Neural cell (in vitro differentiated cells): ENCODE measurements around the gene RAB40C. TPM values are rescaled to one million over a fixed set of nuclear protein-coding genes. Genes with fewer than 3 reads are reported as not detected.

Source experiments
- H2AFZ ChIP-seq: fragments of 200-600, 300-800 bp; sonication (generic), shearing (Covaris generic); 2 replicates; pipeline ENCODE4 v1.6.0; 2014; ENCODE audit warnings: low read depth, mild to moderate bottlenecking, antibody characterized with exemption, low read length, moderate library complexity
- H3F3A ChIP-seq: fragments of 200-600 bp; shearing (Covaris generic); 2 replicates; pipeline ENCODE4 v1.6.1; 2016; ENCODE audit warnings: mild to moderate bottlenecking, moderate library complexity, mixed read lengths, antibody characterized with exemption, low read length; ENCODE audit not compliant: insufficient read depth, poor library complexity, severe bottlenecking
- H3K27ac ChIP-seq: fragments of 200-600, 300-800 bp; sonication (generic), shearing (Covaris generic); 2 replicates; pipeline ENCODE4 v1.5.1; 2014; ENCODE audit warnings: mild to moderate bottlenecking, low read length, moderate library complexity
- H3K27me3 ChIP-seq: fragments of 300-800, 200-600 bp; sonication (generic), shearing (Covaris generic); 2 replicates; pipeline ENCODE4 v1.6.0; 2014; ENCODE audit warnings: mild to moderate bottlenecking, low read depth, low read length, moderate library complexity; ENCODE audit not compliant: insufficient read depth
- H3K36me3 ChIP-seq: fragments of 300-800, 200-600 bp; sonication (generic), shearing (Covaris generic); 2 replicates; pipeline ENCODE4 v1.5.1; 2014; ENCODE audit warnings: mild to moderate bottlenecking, antibody characterized with exemption, low read length, moderate library complexity; ENCODE audit not compliant: insufficient read depth
- H3K4me2 ChIP-seq: fragments of 300-800, 200-600 bp; sonication (generic), shearing (Covaris generic); 2 replicates; pipeline ENCODE4 v1.6.0; 2014; ENCODE audit warnings: mild to moderate bottlenecking, low read length
- H3K4me3 ChIP-seq: fragments of 300-800, 200-600 bp; sonication (generic), shearing (Covaris generic); 2 replicates; pipeline ENCODE4 v1.5.1; 2014; ENCODE audit warnings: mild to moderate bottlenecking, low read length, moderate library complexity
- H3K79me2 ChIP-seq: fragments of 200-600 bp; shearing (Covaris generic); replicated peaks from 2 replicates; pipeline ENCODE4 v1.6.0; 2014; ENCODE audit warnings: mild to moderate bottlenecking, low read length, moderate library complexity; ENCODE audit not compliant: insufficient read depth
- H3K9ac ChIP-seq: fragments of 300-800, 200-600 bp; sonication (generic), shearing (Covaris generic); 2 replicates; pipeline ENCODE4 v1.6.1; 2016; ENCODE audit warnings: mild to moderate bottlenecking, low read length, mixed read lengths
- H3K9me2 ChIP-seq: fragments of 200-600 bp; shearing (Covaris generic); 2 replicates; pipeline ENCODE4 v1.6.1; 2016; ENCODE audit warnings: mild to moderate bottlenecking, low read length, mixed read lengths; ENCODE audit not compliant: insufficient read depth
- H3K9me3 ChIP-seq: fragments of 200-600, 300-800 bp; sonication (generic), shearing (Covaris generic); 2 replicates; pipeline ENCODE4 v1.6.1; 2016; ENCODE audit warnings: mild to moderate bottlenecking, mixed run types, low read length, moderate library complexity, mixed read lengths
- H4K20me1 ChIP-seq: fragments of 200-600 bp; shearing (Covaris generic); 2 replicates; pipeline ENCODE4 v1.6.1; 2016; ENCODE audit warnings: mild to moderate bottlenecking, mixed run types; ENCODE audit not compliant: insufficient read depth
- CTCF ChIP-seq: fragments of 450-650 bp; IDR thresholded peaks from 2 replicates; pipeline ENCODE4 v1.5.1; 2014; ENCODE audit warnings: antibody characterized with exemption, mild to moderate bottlenecking, moderate library complexity; ENCODE audit not compliant: poor library complexity, severe bottlenecking
- EP300 ChIP-seq: fragments of 450-650 bp; conservative IDR thresholded peaks from 2 replicates; pipeline ENCODE4 v1.6.1; 2014; ENCODE audit warnings: antibody characterized with exemption, mild to moderate bottlenecking, moderate library complexity; ENCODE audit not compliant: poor library complexity, severe bottlenecking
- EZH2 ChIP-seq: fragments of 200-600, 300-800 bp; shearing (Covaris generic), sonication (generic); IDR thresholded peaks from 2 replicates; pipeline ENCODE4 v1.6.1; 2014; ENCODE audit warnings: antibody characterized with exemption, low read length, borderline replicate concordance, mild to moderate bottlenecking; ENCODE audit not compliant: insufficient read depth, poor library complexity, severe bottlenecking
- MXI1 ChIP-seq: fragments of 450-650 bp; conservative IDR thresholded peaks from 2 replicates; pipeline ENCODE4 v1.6.1; 2014; ENCODE audit warnings: antibody characterized with exemption, mild to moderate bottlenecking; ENCODE audit not compliant: poor library complexity, severe bottlenecking
- POLR2AphosphoS5 ChIP-seq: IDR thresholded peaks from 2 replicates; pipeline ENCODE4 v1.6.1; 2012
- RAD21 ChIP-seq: fragments of 450-650 bp; conservative IDR thresholded peaks from 2 replicates; pipeline ENCODE4 v1.6.1; 2014; ENCODE audit warnings: antibody characterized with exemption, mild to moderate bottlenecking, moderate library complexity
- REST ChIP-seq: IDR thresholded peaks from 2 replicates; pipeline ENCODE4 v1.6.1; 2012; ENCODE audit warnings: borderline replicate concordance
- SMC3 ChIP-seq: fragments of 450-650 bp; conservative IDR thresholded peaks from 2 replicates; pipeline ENCODE4 v1.6.1; 2014; ENCODE audit warnings: antibody characterized with exemption, mild to moderate bottlenecking, moderate library complexity; ENCODE audit not compliant: poor library complexity
- TAF1 ChIP-seq: IDR thresholded peaks from 2 replicates; pipeline ENCODE4 v1.6.1; 2012; ENCODE audit warnings: low read depth
- polyA plus RNA-seq: library from polyadenylated mRNA; depleted of rRNA; stranded (reverse); fragments of >200 nt; gene quantifications from 2 replicates; pipeline ENCODE4 v1.2.3, GENCODE V29; 2014

The RAB40C gene
- polyA plus RNA-seq, 1 donor from 2014 or later = 40.7 TPM

- Histone ChIP-seq H3K9ac (no peak overlapping the region), H3K27me3 (no peaks in the 10 kb centered on the region), H3K4me3 (no peak overlapping the region), H2AFZ (no peak overlapping the region), H3K4me2 (no peak overlapping the region), H3F3A (no peaks in the 10 kb centered on the region), H3K79me2 (no peaks in the 10 kb centered on the region), H3K9me2 (no peaks in the 10 kb centered on the region), H4K20me1 (no peaks in the 10 kb centered on the region), H3K27ac (no peak overlapping the region), H3K9me3 (no peaks in the 10 kb centered on the region), H3K36me3 (no peaks in the 10 kb centered on the region)
- TF ChIP-seq POLR2AphosphoS5 (no peak), CTCF (no peak), SMC3 (no peak), EZH2 (no peak), EP300 (no peak), MXI1 (no peak), REST (no peak), TAF1 (no peak), RAD21 (no peak)
These were observed 49.0 kb downstream of the RAB40C start for GRCh38 chr16:638836-639235.

- Histone ChIP-seq H4K20me1 (no peaks in the 10 kb centered on the region), H3K36me3 (no peaks in the 10 kb centered on the region), H3K27me3 (no peaks in the 10 kb centered on the region), H3K4me2 (no peak overlapping the region), H3K27ac (no peak overlapping the region), H3F3A (no peaks in the 10 kb centered on the region), H3K4me3 (peak overlapping the region; percentile 82), H3K79me2 (no peaks in the 10 kb centered on the region), H3K9me3 (no peaks in the 10 kb centered on the region), H3K9ac (peak overlapping the region; percentile 77), H2AFZ (no peak overlapping the region), H3K9me2 (no peaks in the 10 kb centered on the region)
- TF ChIP-seq EZH2 = no peak
- TF ChIP-seq EP300 = no peak
- no peak for TF ChIP-seq RAD21
- TF ChIP-seq TAF1 = no peak
- TF ChIP-seq REST = no peak
- no peak for TF ChIP-seq CTCF
These were observed 50.7 kb downstream of the RAB40C start for GRCh38 chr16:640614-641013.
